ENCODE data around the gene SMYD3.
A peak's percentile ranks its signal among the peaks of the same experiment; 100 is the strongest.

SMYD3 gene

GRCh38 chr1:246301553-246302250 is 205.4 kb downstream of the SMYD3 start:
- no peak for DNase-seq

- no peak for DNase-seq
Measured at GRCh38 chr1:246300626-246301549, 206.2 kb downstream of the SMYD3 start.

GRCh38 chr1:246297279-246298265 is 209.5 kb downstream of the SMYD3 start:
- DNase-seq = no peak

- DNase-seq = peak; percentile 47 to 57
Measured at GRCh38 chr1:246295968-246296367, 211.1 kb downstream of the SMYD3 start.

GRCh38 chr1:246295340-246295739 is 211.7 kb downstream of the SMYD3 start:
- no peak for DNase-seq

- no peak for DNase-seq
Measured at GRCh38 chr1:246294263-246294662, 212.8 kb downstream of the SMYD3 start.

GRCh38 chr1:246293366-246294121 is 213.5 kb downstream of the SMYD3 start:
- no peak for DNase-seq

- DNase-seq = no peak
Measured at GRCh38 chr1:246292571-246292970, 214.5 kb downstream of the SMYD3 start.

- no peak for DNase-seq
Measured at GRCh38 chr1:246291127-246291526, 216.0 kb downstream of the SMYD3 start.

GRCh38 chr1:246283771-246284410 is 223.2 kb downstream of the SMYD3 start:
- no peak for DNase-seq

- DNase-seq = peak; percentile 15 to 25
Measured at GRCh38 chr1:246281639-246282038, 225.4 kb downstream of the SMYD3 start.

GRCh38 chr1:246281195-246281594 is 225.9 kb downstream of the SMYD3 start:
- DNase-seq = no peak

- peak; percentile 21 to 57 for DNase-seq
Measured at GRCh38 chr1:246280551-246280950, 226.5 kb downstream of the SMYD3 start.

- peak; percentile 36 to 58 for DNase-seq
Measured at GRCh38 chr1:246279402-246279801, 227.7 kb downstream of the SMYD3 start.

GRCh38 chr1:246278371-246278770 is 228.7 kb downstream of the SMYD3 start:
- no peak for DNase-seq

GRCh38 chr1:246275036-246275435 is 232.0 kb downstream of the SMYD3 start:
- no peak for DNase-seq

- no peak for DNase-seq
Measured at GRCh38 chr1:246274186-246274585, 232.9 kb downstream of the SMYD3 start.

- DNase-seq = no peak
Measured at GRCh38 chr1:246271516-246271915, 235.6 kb downstream of the SMYD3 start.

GRCh38 chr1:246270236-246270635 is 236.8 kb downstream of the SMYD3 start:
- DNase-seq = no peak

GRCh38 chr1:246269466-246269865 is 237.6 kb downstream of the SMYD3 start:
- DNase-seq = no peak

GRCh38 chr1:246267896-246268295 is 239.2 kb downstream of the SMYD3 start:
- no peak for DNase-seq

- no peak for DNase-seq
Measured at GRCh38 chr1:246267426-246267825, 239.7 kb downstream of the SMYD3 start.

Measured in Kasumi-1 (cell line).